Activated CD4-positive, alpha-beta T cell treated with anti-CD3 and anti-CD28 coated beads, Interleukin-10, Interleukin-2, amounts not matched to agents 100 ng/mL and 50 ng/mL, durations not matched to agents 16 hours and 8 hours (primary cell): ENCODE data around the gene OGFOD2.

Source experiments
- DNase-seq: peaks from one replicate; pipeline ENCODE4 v3.0.0-alpha.2; 2020

Gene OGFOD2

GRCh38 chr12:122989225-122989839 is 14.3 kb downstream of the OGFOD2 start:
- no peak for DNase-seq

- no peak for DNase-seq
Measured at GRCh38 chr12:122989874-122990419, 14.9 kb downstream of the OGFOD2 start.

GRCh38 chr12:122990561-122990960 is 15.5 kb downstream of the OGFOD2 start:
- no peak for DNase-seq

- no peak for DNase-seq
Measured at GRCh38 chr12:122990961-122991622, 16.0 kb downstream of the OGFOD2 start.

GRCh38 chr12:122991623-122992275 is 16.7 kb downstream of the OGFOD2 start:
- DNase-seq = no peak

GRCh38 chr12:122992386-122992785 is 17.3 kb downstream of the OGFOD2 start:
- DNase-seq = no peak

GRCh38 chr12:122994140-122994675 is 19.2 kb downstream of the OGFOD2 start:
- DNase-seq = no peak

GRCh38 chr12:122994781-122995502 is 19.9 kb downstream of the OGFOD2 start:
- DNase-seq = no peak

- DNase-seq = no peak
Measured at GRCh38 chr12:122995503-122996187, 20.6 kb downstream of the OGFOD2 start.

GRCh38 chr12:122996188-122996601 is 21.2 kb downstream of the OGFOD2 start:
- no peak for DNase-seq

- no peak for DNase-seq
Measured at GRCh38 chr12:122996621-122997342, 21.7 kb downstream of the OGFOD2 start.

GRCh38 chr12:122997343-122998250 is 22.6 kb downstream of the OGFOD2 start:
- DNase-seq = no peak

GRCh38 chr12:122998316-122998715 is 23.3 kb downstream of the OGFOD2 start:
- no peak for DNase-seq

- no peak for DNase-seq
Measured at GRCh38 chr12:122999196-122999946, 24.3 kb downstream of the OGFOD2 start.

GRCh38 chr12:122999986-123000420 is 25.0 kb downstream of the OGFOD2 start:
- no peak for DNase-seq

GRCh38 chr12:123000578-123000977 is 25.5 kb downstream of the OGFOD2 start:
- DNase-seq = no peak

GRCh38 chr12:123001464-123001863 is 26.4 kb downstream of the OGFOD2 start:
- no peak for DNase-seq

- no peak for DNase-seq
Measured at GRCh38 chr12:123003257-123003656, 28.2 kb downstream of the OGFOD2 start.

- DNase-seq = no peak
Measured at GRCh38 chr12:123004287-123004686, 29.2 kb downstream of the OGFOD2 start.
